Measurements from ENCODE around the gene AHI1.

AHI1 gene

GRCh38 chr6:135440087-135440792, 57.3 kb downstream of the AHI1 start (continued):
- TF ChIP-seq ZNF792 (tag by site-specific recombination; IDR thresholded peaks at IDR 0.05) (no peak), SP3 (tag by site-specific recombination; IDR thresholded peaks at IDR 0.05) (no peak), PRDM4 (tag by site-specific recombination; IDR thresholded peaks at IDR 0.05) (no peak), KLF10 (tag by site-specific recombination; IDR thresholded peaks at IDR 0.05) (no peak), ZFP41 (tag by site-specific recombination; IDR thresholded peaks at IDR 0.05; ENCODE audit: borderline replicate concordance) (no peak), ZNF155 (tag by site-specific recombination; IDR thresholded peaks at IDR 0.05) (no peak)

GRCh38 chr6:135439549-135439948, 58.0 kb downstream of the AHI1 start:
- no peaks in the 10 kb centered on the region for H3K4me1 ChIP-seq (ENCODE audit: control insufficient read depth, insufficient read depth, low read length)
- TF ChIP-seq ZNF596 (tag by site-specific recombination; IDR thresholded peaks at IDR 0.05) (no peak), SP2 (tag by site-specific recombination; IDR thresholded peaks at IDR 0.05) (no peak), ZNF266 (tag by site-specific recombination; IDR thresholded peaks at IDR 0.05; ENCODE audit: low read depth) (no peak), ZNF394 (tag by site-specific recombination; IDR thresholded peaks at IDR 0.05; ENCODE audit: borderline replicate concordance) (no peak), ZNF19 (tag by site-specific recombination; IDR thresholded peaks at IDR 0.05; ENCODE audit: low read depth) (no peak), SCRT1 (tag by site-specific recombination; IDR thresholded peaks at IDR 0.05; ENCODE audit: borderline replicate concordance) (no peak), PRDM1 (tag by site-specific recombination; IDR thresholded peaks at IDR 0.05) (no peak; the same call in 1 of the 2 replicates), ZNF510 (tag by site-specific recombination; IDR thresholded peaks at IDR 0.05; ENCODE audit: insufficient replicate concordance) (no peak), ZNF76 (tag by site-specific recombination; IDR thresholded peaks at IDR 0.05; ENCODE audit: borderline replicate concordance, low read depth) (no peak), ZNF777 (tag by site-specific recombination; IDR thresholded peaks at IDR 0.05; ENCODE audit: borderline replicate concordance) (no peak), PRDM10 (tag by site-specific recombination; IDR thresholded peaks at IDR 0.05) (no peak), ZNF311 (tag by site-specific recombination; IDR thresholded peaks at IDR 0.05; ENCODE audit: borderline replicate concordance) (no peak), ZNF280D (tag by site-specific recombination; IDR thresholded peaks at IDR 0.05) (no peak), ZNF639 (tag by site-specific recombination; IDR thresholded peaks at IDR 0.05) (no peak), ZNF416 (tag by site-specific recombination; IDR thresholded peaks at IDR 0.05) (no peak), ZNF621 (tag by site-specific recombination; IDR thresholded peaks at IDR 0.05) (no peak), ZBTB7A (tag by site-specific recombination; IDR thresholded peaks at IDR 0.05; ENCODE audit: low read depth) (no peak), KLF9 (tag by site-specific recombination; IDR thresholded peaks at IDR 0.05; ENCODE audit: low read depth) (no peak), ZNF10 (tag by site-specific recombination; IDR thresholded peaks at IDR 0.05) (no peak), ZNF580 (tag by site-specific recombination; IDR thresholded peaks at IDR 0.05) (no peak)
- no peak overlapping the region for H3K27ac ChIP-seq (ENCODE audit: extremely low read depth, low read depth, low read length)
- H3K4me3 ChIP-seq (ENCODE audit: low read depth, low read length), result no peak overlapping the region
- POLR2A ChIA-PET, result no interaction called here
- CTCF ChIA-PET, result interaction anchor here (0.5 to 2.5 kb wide), 13 partner anchors 9 to 1314 kb away, joined by 3 to 17 read pairs (median 4); no protein-coding TSS in a partner anchor
- no peaks in the 10 kb centered on the region for H3K9me3 ChIP-seq (ENCODE audit: control insufficient read depth, insufficient read depth, low read depth, low read length)
- peaks cover 0 to 37% of the 10 kb centered on the region in 2 experiments for H3K36me3 ChIP-seq (ENCODE audit: control insufficient read depth in 2 of 2, insufficient read depth in 1 of 2, low read length in 2 of 2)

All from HEK293 (cell line).